ENCODE measurements around the gene CROCC.

DNA sequence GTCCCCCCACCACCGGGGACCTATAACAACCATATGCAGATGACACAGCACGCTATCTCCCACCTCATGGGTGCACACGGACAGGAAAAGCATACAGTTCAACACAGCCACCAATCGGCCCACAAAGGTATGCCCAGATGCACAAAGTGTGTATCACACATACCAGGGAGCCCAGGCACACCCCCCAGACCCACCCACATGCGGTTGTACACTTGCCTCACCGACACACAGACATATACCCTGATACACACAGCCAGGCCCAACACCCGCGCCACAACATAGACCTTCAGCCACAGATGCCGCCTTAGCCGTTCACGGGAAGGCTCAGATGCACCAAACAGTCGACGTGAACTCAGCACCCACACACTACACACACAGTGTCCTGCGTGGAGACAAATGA lies 5.5 kb downstream of the CROCC start:
- TF ChIP-seq, protein P1, sequence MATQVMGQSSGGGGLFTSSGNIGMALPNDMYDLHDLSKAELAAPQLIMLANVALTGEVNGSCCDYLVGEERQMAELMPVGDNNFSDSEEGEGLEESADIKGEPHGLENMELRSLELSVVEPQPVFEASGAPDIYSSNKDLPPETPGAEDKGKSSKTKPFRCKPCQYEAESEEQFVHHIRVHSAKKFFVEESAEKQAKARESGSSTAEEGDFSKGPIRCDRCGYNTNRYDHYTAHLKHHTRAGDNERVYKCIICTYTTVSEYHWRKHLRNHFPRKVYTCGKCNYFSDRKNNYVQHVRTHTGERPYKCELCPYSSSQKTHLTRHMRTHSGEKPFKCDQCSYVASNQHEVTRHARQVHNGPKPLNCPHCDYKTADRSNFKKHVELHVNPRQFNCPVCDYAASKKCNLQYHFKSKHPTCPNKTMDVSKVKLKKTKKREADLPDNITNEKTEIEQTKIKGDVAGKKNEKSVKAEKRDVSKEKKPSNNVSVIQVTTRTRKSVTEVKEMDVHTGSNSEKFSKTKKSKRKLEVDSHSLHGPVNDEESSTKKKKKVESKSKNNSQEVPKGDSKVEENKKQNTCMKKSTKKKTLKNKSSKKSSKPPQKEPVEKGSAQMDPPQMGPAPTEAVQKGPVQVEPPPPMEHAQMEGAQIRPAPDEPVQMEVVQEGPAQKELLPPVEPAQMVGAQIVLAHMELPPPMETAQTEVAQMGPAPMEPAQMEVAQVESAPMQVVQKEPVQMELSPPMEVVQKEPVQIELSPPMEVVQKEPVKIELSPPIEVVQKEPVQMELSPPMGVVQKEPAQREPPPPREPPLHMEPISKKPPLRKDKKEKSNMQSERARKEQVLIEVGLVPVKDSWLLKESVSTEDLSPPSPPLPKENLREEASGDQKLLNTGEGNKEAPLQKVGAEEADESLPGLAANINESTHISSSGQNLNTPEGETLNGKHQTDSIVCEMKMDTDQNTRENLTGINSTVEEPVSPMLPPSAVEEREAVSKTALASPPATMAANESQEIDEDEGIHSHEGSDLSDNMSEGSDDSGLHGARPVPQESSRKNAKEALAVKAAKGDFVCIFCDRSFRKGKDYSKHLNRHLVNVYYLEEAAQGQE (IDR thresholded peaks at IDR 0.05), result no peak
- no peak for TF ChIP-seq RXRA (IDR thresholded peaks at IDR 0.05)
- TF ChIP-seq, protein P2, sequence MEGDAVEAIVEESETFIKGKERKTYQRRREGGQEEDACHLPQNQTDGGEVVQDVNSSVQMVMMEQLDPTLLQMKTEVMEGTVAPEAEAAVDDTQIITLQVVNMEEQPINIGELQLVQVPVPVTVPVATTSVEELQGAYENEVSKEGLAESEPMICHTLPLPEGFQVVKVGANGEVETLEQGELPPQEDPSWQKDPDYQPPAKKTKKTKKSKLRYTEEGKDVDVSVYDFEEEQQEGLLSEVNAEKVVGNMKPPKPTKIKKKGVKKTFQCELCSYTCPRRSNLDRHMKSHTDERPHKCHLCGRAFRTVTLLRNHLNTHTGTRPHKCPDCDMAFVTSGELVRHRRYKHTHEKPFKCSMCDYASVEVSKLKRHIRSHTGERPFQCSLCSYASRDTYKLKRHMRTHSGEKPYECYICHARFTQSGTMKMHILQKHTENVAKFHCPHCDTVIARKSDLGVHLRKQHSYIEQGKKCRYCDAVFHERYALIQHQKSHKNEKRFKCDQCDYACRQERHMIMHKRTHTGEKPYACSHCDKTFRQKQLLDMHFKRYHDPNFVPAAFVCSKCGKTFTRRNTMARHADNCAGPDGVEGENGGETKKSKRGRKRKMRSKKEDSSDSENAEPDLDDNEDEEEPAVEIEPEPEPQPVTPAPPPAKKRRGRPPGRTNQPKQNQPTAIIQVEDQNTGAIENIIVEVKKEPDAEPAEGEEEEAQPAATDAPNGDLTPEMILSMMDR (IDR thresholded peaks at IDR 0.05; ENCODE audit: low read depth, low read length, missing input control), result no peak
- TF ChIP-seq EGR1 (IDR thresholded peaks at IDR 0.05; ENCODE audit: low read depth in 2 of 2), result no peak
- TF ChIP-seq TAF1 (conservative IDR thresholded peaks at IDR 0.05), result no peak
- TF ChIP-seq, protein P3, sequence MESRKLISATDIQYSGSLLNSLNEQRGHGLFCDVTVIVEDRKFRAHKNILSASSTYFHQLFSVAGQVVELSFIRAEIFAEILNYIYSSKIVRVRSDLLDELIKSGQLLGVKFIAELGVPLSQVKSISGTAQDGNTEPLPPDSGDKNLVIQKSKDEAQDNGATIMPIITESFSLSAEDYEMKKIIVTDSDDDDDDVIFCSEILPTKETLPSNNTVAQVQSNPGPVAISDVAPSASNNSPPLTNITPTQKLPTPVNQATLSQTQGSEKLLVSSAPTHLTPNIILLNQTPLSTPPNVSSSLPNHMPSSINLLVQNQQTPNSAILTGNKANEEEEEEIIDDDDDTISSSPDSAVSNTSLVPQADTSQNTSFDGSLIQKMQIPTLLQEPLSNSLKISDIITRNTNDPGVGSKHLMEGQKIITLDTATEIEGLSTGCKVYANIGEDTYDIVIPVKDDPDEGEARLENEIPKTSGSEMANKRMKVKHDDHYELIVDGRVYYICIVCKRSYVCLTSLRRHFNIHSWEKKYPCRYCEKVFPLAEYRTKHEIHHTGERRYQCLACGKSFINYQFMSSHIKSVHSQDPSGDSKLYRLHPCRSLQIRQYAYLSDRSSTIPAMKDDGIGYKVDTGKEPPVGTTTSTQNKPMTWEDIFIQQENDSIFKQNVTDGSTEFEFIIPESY (IDR thresholded peaks at IDR 0.05), result no peak
- TF ChIP-seq, protein P4, sequence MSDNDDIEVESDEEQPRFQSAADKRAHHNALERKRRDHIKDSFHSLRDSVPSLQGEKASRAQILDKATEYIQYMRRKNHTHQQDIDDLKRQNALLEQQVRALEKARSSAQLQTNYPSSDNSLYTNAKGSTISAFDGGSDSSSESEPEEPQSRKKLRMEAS (IDR thresholded peaks at IDR 0.05), result no peak
- TF ChIP-seq YY1 (IDR thresholded peaks at IDR 0.05), result no peak
- no peak for TF ChIP-seq NR2F2 (IDR thresholded peaks at IDR 0.05)
- TF ChIP-seq JUND (IDR thresholded peaks at IDR 0.05), result no peak
- TF ChIP-seq RAD21 (IDR thresholded peaks at IDR 0.05), result no peak
- TF ChIP-seq SP1 (IDR thresholded peaks at IDR 0.05), result no peak
- no peak for TF ChIP-seq FOXA1 (IDR thresholded peaks at IDR 0.05)
- TF ChIP-seq, protein P5, sequence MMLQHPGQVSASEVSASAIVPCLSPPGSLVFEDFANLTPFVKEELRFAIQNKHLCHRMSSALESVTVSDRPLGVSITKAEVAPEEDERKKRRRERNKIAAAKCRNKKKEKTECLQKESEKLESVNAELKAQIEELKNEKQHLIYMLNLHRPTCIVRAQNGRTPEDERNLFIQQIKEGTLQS (IDR thresholded peaks at IDR 0.05), result no peak
